Measurements from ENCODE around the gene JMJD6.

GRCh38 chr17:76707985-76708807 lies 18.2 kb downstream of the JMJD6 start:
- peak; percentile 42 to 54 (median 51) for TF ChIP-seq CTCF (optimal IDR thresholded peaks at IDR 0.05 in 1 of 3, IDR thresholded peaks at IDR 0.05 in 1 of 3, conservative IDR thresholded peaks at IDR 0.05 in 1 of 3; ENCODE audit: extremely low read depth in 1 of 3, insufficient read depth in 2 of 3, low read length in 3 of 3)
- no peak for TF ChIP-seq EZH2 (IDR thresholded peaks at IDR 0.05; ENCODE audit: low read length)
